CD4-positive, alpha-beta T cell (primary cell): ENCODE measurements around the gene CARD16. TPM values are rescaled to one million over a fixed set of nuclear protein-coding genes. Genes with fewer than 3 reads are reported as not detected.

Experiments used
- ATAC-seq: fragments of 200-7000 bp; cut with Tn5 transposase; one replicate; pipeline ENCODE4 v1.10.0; 2022; ENCODE audit warnings: mild to moderate bottlenecking; ENCODE audit not compliant: poor library complexity
- CTCF ChIA-PET: fragments of 350-600 bp; sonication (Branson Sonifier 250); formaldehyde crosslinking; loops from one replicate; lab custom pipeline; 2021; ENCODE audit warnings: antibody characterized with exemption, inconsistent platforms; lab: Charles Lee
- POLR2A ChIA-PET: fragments of 350-600 bp; sonication (Branson Sonifier 250); formaldehyde crosslinking; loops from one replicate; lab custom pipeline; 2021; ENCODE audit warnings: antibody characterized with exemption, inconsistent platforms; lab: Charles Lee
- DNase-seq, 14 experiments: peaks; one replicate each; pipeline ENCODE4 v3.0.0-alpha.2; 2013 to 2020; ENCODE audit warnings: mixed read lengths in 2 of 14
- H3K27ac ChIP-seq, 2 donors: one replicate each; pipeline versions ENCODE4 v1.5.1 to v1.7.0; 2013; ENCODE audit warnings: low read length in 2 of 2, low read depth in 1 of 2, mild to moderate bottlenecking in 1 of 2
- H3K27me3 ChIP-seq, 2 experiments: 1 replicate in 1 of 2; 2 replicates in 1 of 2; pipeline versions ENCODE4 v1.6.1 to v1.7.0; 2013; ENCODE audit warnings: low read length in 2 of 2, control low read depth in 1 of 2, mild to moderate bottlenecking in 1 of 2, moderate library complexity in 1 of 2; ENCODE audit not compliant: insufficient read depth in 2 of 2, control insufficient read depth in 1 of 2
- H3K36me3 ChIP-seq: one replicate; pipeline ENCODE4 v1.6.1; 2013; ENCODE audit warnings: low read length, control low read depth; ENCODE audit not compliant: insufficient read depth
- H3K4me1 ChIP-seq: one replicate; pipeline ENCODE4 v1.6.1; 2013; ENCODE audit warnings: low read length, control low read depth; ENCODE audit not compliant: insufficient read depth
- H3K4me3 ChIP-seq: one replicate; pipeline ENCODE4 v1.5.1; 2013; ENCODE audit warnings: mild to moderate bottlenecking, low read length, moderate library complexity
- H3K9me3 ChIP-seq, 2 experiments: 1 replicate in 1 of 2; 2 replicates in 1 of 2; pipeline versions ENCODE4 v1.6.1 to v1.7.0; 2013; ENCODE audit warnings: low read length in 2 of 2, mild to moderate bottlenecking in 2 of 2, control low read depth in 1 of 2, moderate library complexity in 1 of 2; ENCODE audit not compliant: control insufficient read depth in 1 of 2, insufficient read depth in 1 of 2
- H3K27ac Mint-ChIP-seq: one replicate; pipeline ENCODE4 v1.8.0; 2020; ENCODE audit warnings: mixed read lengths
- H3K27me3 Mint-ChIP-seq: one replicate; pipeline ENCODE4 v1.8.0; 2021; ENCODE audit warnings: mixed read lengths
- H3K36me3 Mint-ChIP-seq: one replicate; pipeline ENCODE4 v1.8.0; 2021; ENCODE audit warnings: low read depth, mixed read lengths
- H3K4me1 Mint-ChIP-seq: one replicate; pipeline ENCODE4 v1.8.0; 2021; ENCODE audit warnings: low read depth, mixed read lengths
- H3K4me3 Mint-ChIP-seq: one replicate; pipeline ENCODE4 v1.8.0; 2020; ENCODE audit warnings: mild to moderate bottlenecking, mixed read lengths
- H3K9me3 Mint-ChIP-seq: one replicate; pipeline ENCODE4 v1.8.0; 2020; ENCODE audit warnings: mixed read lengths
- intact Hi-C, 2 experiments: fragments of 100-400 bp; cut with DNase I in 1 of 2; cut with micrococcal nuclease in 1 of 2; formaldehyde crosslinking; loops; one replicate each; pipeline versions ENCODE4 v1.15.1 to v1.9.0; 2023 to 2025; cut with DNase I, micrococcal nuclease
- total RNA-seq, 174 experiments: library from RNA in 2 of 174; stranded (reverse) in 2 of 174; gene quantifications; one replicate each; pipeline ENCODE4 v1.2.3 and lab custom pipeline; 2021 to 2026
- TF ChIP-seq, protein P1 (sequence below): fragments of 200-600 bp; IDR thresholded peaks from one replicate; pipeline ENCODE4 v1.8.0; 2022; ENCODE audit warnings: antibody characterized with exemption, mild to moderate bottlenecking

CARD16 gene
- total RNA-seq, 2 experiments from 2014 or later = 22.4 to 23.6 TPM

DNA sequence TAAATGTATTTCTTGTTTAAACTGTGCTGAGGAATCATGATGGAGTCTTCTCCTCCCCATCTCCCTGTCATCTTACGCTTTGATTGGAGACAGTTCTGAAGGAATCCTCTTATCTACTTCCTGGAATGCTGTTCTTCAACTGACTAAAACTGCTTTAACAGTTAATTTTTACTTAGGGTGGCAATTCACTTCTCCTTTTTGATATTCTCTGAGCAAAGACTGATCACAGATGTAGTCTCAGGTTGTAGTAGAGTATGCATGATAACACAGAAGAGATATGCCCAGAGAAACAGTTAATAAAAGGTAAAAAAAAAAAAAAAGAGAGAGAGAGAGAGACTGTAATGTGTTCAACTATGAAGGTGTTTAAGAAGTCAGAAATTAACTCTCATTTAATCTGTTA lies 20.7 kb downstream of the CARD16 start:
- Histone ChIP-seq H3K4me1 (no peaks in the 10 kb centered on the region), H3K4me3 (no peak overlapping the region), H3K27ac (no peak overlapping the region), H3K27me3 (no peaks in the 10 kb centered on the region), H3K36me3 (peaks cover 34% of the 10 kb centered on the region), H3K9me3 (no peaks in the 10 kb centered on the region)
- Mint-ChIP-seq H3K4me3 (no peak overlapping the region), H3K4me1 (peaks cover 38% of the 10 kb centered on the region), H3K9me3 (no peaks in the 10 kb centered on the region), H3K27ac (no peak overlapping the region), H3K36me3 (peaks cover 55% of the 10 kb centered on the region), H3K27me3 (no peaks in the 10 kb centered on the region)
- ChIA-PET CTCF (no interaction called here), POLR2A (no interaction called here)
- intact Hi-C loops = no loop called here
- TF ChIP-seq, protein P1, sequence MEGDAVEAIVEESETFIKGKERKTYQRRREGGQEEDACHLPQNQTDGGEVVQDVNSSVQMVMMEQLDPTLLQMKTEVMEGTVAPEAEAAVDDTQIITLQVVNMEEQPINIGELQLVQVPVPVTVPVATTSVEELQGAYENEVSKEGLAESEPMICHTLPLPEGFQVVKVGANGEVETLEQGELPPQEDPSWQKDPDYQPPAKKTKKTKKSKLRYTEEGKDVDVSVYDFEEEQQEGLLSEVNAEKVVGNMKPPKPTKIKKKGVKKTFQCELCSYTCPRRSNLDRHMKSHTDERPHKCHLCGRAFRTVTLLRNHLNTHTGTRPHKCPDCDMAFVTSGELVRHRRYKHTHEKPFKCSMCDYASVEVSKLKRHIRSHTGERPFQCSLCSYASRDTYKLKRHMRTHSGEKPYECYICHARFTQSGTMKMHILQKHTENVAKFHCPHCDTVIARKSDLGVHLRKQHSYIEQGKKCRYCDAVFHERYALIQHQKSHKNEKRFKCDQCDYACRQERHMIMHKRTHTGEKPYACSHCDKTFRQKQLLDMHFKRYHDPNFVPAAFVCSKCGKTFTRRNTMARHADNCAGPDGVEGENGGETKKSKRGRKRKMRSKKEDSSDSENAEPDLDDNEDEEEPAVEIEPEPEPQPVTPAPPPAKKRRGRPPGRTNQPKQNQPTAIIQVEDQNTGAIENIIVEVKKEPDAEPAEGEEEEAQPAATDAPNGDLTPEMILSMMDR = no peak
- ATAC-seq = no peak
- no peak for DNase-seq

DNA sequence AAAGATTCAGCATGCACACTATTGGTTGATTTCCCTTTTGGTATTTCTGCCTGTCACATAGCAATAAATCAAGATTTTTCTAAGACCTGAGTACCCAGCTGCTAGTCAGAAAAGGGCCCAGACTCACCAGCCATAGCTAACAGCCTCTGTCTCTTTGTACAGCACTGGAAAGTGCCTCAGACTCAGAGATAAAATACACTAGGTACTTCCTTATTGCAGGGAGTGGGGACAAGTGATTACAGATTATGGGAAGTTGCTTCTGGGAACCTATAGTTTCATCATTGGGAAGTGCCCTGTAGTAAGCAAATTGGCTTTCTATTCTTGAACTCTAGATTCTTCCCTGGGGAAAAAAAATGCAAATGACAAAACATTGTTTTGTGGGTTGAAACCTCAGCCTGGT lies 22.1 kb downstream of the CARD16 start, which contains the start of gene CASP5:
TSS of gene CASP5 (minus strand) at position 166 of the 400 bp plus-strand sequence. CDS start at position 134, 32 bp downstream.
- Histone ChIP-seq H3K4me1 (no peaks in the 10 kb centered on the region), H3K27ac (no peak within 1 kb of the TSS), H3K36me3 (peaks cover 20% of the 10 kb centered on the region), H3K27me3 (no peaks in the 10 kb centered on the region), H3K9me3 (no peaks in the 10 kb centered on the region), H3K4me3 (no peak within 1 kb of the TSS)
- H3K4me3 Mint-ChIP-seq = no peak within 1 kb of the TSS
- ChIA-PET POLR2A (interaction anchor here (1.2 kb wide), 1 partner anchor 11 kb away, joined by 3 read pairs; no protein-coding TSS in a partner anchor), CTCF (no interaction called here)
- no peak for DNase-seq
- peaks cover 28% of the 10 kb centered on the region for H3K4me1 Mint-ChIP-seq
- H3K27me3 Mint-ChIP-seq = no peaks in the 10 kb centered on the region
- no peaks in the 10 kb centered on the region for H3K9me3 Mint-ChIP-seq
- ATAC-seq = no peak
- intact Hi-C loops = no loop called here
- TF ChIP-seq, protein P1 = no peak
- peaks cover 44% of the 10 kb centered on the region for H3K36me3 Mint-ChIP-seq
- H3K27ac Mint-ChIP-seq = no peak within 1 kb of the TSS

DNA sequence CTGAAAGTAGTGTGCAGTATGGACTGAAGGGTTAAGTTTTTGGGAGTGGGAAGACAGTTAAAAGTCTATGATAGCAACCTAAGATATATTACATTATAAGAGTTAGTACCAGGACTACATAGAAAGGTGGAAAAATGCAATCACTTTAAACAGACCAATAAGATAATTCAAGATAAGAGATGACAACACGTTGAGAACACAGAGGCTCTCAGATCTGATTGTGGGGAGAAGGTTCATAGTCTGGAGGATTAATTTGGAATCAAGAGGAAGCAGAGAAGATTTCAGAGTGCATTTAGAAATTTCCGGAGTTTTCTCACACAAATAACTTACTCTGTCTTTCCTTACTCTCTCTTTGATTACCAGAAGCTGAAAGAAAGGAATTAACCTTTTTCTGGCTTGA lies 22.6 kb downstream of the CARD16 start:
- no peaks in the 10 kb centered on the region for H3K9me3 Mint-ChIP-seq
- H3K36me3 ChIP-seq = peaks cover 15% of the 10 kb centered on the region
- no peak overlapping the region for H3K27ac Mint-ChIP-seq
- H3K4me1 ChIP-seq = no peaks in the 10 kb centered on the region
- TF ChIP-seq, protein P1 = no peak
- DNase-seq = no peak
- H3K27ac ChIP-seq = no peak overlapping the region
- no peaks in the 10 kb centered on the region for H3K27me3 Mint-ChIP-seq
- no peaks in the 10 kb centered on the region for H3K9me3 ChIP-seq
- intact Hi-C loops = no loop called here
- peaks cover 23% of the 10 kb centered on the region for H3K4me1 Mint-ChIP-seq
- H3K4me3 Mint-ChIP-seq = no peak overlapping the region
- ATAC-seq = no peak
- no peaks in the 10 kb centered on the region for H3K27me3 ChIP-seq
- ChIA-PET CTCF (no interaction called here), POLR2A (interaction anchor here (0.7 to 1.2 kb wide), 2 partner anchors 11 to 142 kb away, joined by 3 read pairs; no protein-coding TSS in a partner anchor)
- H3K4me3 ChIP-seq = no peak overlapping the region
- peaks cover 39% of the 10 kb centered on the region for H3K36me3 Mint-ChIP-seq
